ENCODE data around the gene VRK1.

VRK1 gene

DNA sequence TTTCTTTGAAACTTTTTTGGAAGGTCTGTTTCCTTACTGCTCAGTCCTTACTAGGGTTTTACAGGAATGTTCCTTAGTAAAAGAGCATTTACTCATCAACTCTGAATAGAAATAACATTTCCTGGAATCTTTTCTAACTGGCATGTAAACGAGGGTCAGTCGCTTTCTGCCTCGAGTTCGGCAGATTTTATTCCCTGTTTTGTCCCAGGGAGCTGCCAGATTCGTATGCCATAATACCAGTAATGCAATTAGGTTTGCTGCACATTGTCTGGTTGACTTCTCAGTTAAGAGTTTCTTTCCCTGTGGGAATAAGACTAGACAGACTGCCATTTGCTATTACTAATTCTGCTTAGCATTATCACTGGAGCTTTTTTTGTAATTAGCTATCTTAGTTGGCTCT, 91.9 kb downstream of the VRK1 start:
- DNase-seq: no peak

DNA sequence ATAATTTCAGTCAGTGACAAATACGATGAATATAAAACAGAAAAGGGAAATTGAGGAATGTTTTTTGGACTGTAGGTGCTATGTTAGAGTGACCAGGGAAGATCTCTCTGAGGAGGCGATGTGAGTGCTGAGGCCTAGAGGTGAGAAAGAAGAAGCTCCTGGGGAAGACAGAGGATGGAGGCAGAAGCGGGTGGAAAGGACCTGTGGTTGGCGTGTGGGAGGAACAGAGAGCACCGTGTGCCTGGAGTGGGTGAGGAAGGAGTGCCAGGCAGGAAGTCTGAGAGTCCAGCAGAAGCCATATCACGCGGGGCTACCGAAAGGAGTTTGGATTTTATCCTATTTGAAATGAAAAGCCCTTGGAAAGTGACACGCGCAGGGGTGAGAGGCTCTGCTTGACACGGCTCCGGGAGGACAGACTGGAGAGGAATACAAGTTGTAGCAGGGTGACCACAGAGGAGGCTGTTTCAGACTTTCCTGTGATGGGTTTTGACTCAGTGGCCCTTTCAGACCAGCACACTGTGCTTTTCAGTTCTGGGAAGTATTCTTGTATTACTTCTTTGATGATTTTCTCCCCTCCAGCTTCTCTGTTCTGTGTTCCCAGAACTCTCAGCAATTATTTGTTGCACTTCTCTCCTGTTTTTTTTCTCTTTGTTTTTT, 96.9 kb downstream of the VRK1 start:
- no peak for DNase-seq

DNA sequence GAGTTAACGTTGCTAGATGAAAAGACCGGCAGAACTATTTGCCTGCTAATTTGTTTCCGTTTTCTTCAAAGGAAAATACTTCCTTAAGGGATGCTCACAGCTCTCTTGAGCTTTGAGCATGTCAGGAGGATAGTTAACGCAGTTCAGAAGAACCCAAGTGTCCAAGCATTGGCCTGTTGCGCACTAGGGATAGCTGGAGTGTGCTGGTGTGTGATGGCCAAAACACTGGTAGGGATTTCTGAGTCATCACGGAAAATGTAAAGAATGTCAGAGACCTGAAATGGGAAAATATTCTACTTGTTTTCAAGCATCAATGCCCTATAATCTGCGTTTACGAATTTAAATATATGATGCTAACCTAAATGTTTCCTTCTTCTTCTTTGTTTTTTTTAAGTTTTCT, 97.8 kb downstream of the VRK1 start:
- no peak for DNase-seq

DNA sequence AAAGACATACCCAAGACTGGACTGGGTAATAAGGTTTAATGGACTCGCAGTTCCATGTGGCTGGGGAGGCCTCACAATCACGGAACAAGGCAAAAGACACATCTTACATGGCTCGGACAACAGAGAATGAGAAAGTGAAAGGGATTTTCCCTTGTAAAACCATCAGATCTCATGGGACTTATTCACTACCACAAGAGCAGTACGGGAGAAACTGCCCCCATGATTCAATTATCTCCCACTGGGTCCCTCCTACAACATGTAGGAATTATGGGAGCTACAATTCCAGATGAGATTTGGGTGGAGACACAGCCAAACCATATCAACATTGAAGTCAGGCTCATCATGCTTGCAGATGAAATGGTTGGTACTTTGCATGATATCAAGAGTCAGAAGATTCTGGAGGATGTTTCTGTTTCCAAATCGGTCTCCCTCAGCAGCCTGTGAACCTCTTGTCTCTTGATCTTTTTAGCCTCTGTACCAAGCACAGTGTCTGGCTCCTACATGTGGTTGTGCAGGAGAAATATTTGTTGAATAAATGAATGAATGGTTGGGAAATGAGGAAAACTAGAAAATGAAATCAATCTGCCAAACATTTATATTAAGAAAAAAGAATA, 98.6 kb downstream of the VRK1 start:
- no peak for DNase-seq

DNA sequence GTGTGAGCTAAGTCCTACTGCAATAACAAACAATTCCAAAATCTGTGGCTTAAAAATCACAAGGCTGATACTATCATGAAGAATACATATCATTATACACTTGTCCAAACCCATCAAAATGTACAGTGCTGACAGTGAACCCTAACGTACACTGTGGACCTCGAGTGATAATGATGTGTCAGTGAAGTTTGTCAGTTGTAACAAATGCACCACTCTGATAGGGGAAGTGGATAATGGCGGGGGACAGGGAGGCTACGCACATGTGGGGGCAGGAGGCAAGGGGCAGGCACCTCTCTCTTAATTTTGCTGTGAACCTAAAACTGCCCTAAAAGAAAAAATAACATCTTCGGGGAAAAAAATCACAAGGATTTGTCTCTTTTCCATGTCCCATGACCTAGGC, 100.0 kb downstream of the VRK1 start:
- no peak for DNase-seq

DNA sequence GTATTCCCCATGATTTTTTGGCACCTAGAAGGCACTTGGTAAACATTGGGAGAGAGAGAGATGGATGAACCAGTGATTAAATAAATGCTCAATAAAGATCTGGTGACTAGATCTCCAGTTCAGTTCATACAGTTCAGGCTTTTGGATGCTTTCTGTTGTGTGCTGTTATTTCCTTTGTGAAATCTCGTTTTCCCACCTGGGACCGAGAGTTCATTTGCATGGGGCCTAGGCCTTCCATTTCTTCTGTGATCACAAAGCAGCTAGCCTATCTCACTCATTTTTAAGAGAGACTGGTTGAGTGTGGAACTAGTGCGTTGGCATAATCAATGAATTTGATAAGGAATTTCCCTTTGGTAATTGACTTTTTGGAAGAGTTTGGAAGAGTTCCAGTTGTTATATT, 104.0 kb downstream of the VRK1 start:
- no peak for DNase-seq

DNA sequence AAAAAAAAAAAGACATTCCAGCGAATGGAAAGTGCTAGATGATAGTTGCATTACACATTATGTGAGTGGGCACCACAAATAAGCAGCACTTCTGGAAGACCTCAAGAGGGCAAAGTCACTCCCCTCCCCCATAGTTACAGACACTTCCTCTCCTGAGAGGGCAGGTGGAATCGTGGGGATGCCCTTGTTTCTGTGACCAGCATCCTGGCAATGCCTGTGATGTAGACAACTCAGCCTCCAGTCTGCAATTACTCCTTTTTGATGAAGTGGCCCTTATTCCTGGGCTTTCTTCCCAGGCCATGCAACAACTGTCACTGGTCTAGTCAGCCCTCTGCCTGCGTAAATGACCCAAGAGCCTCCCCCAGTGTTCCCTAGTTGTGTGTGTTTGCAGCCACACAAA, 104.8 kb downstream of the VRK1 start:
- DNase-seq: no peak

DNA sequence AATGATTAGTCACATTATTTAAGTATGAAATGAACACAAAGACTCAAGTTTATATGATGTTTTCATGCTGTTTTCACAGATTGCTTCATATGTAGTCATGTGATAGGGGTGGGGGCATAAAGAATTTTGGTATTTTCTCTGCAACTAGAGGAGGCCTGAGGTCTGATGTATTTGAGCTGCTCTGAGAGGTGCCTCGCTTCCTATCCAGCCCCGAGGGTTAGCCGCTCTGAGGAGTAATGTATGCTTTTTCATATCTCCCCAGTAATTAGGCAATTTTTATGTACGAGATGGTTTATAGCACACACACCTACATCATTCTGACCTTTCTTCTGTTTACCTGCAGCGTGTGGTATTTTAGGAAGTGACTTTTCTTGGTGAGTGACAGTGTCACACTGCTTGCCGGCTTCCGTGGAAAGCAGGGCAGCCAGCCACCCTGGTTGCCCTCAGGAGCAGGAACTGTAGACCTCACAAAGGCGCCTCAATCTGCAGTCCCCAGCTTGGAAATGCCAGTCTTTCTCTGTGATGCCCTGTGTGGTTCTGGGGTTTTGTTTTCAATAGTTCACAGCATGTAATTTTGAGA, 106.4 kb downstream of the VRK1 start:
- no peak for DNase-seq

DNA sequence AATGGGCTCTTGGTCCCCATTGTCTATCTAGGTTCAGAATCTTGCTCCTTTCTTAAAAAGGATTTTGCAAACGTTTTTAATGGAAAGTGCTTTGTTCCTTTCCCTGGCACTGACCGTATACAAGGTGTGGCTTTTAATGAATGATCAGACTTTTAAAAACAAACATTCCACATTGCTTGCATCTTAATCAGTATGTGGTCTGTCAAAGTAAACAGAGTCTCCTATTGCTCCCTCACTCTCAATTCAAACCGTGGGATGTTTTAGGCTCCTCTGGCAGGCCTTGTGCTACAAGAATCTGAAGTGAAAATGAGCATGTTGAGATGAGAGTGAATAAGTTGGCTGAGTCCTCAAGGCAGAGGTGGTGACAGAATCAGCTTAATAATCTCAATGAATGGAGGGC, 107.0 kb downstream of the VRK1 start:
- DNase-seq: no peak

DNA sequence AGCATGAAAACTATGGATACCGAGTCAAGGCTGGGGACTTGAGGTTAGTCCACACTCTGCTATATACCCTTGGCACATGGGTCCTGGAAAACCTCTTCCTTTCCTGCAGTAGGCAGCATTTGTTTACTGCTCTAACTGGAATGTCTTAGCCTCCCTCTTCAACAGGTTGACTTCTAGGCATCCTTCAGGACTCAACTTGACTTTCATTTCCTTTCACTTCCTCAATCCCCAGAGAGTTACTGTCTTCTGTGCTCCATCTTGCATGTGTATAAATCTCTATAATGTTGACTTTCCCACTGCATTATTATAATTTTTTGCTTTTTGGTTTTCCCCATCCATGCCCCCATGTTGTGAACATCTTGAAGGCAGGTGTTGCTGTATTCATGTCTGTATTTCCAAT, 107.9 kb downstream of the VRK1 start:
- DNase-seq: no peak

DNA sequence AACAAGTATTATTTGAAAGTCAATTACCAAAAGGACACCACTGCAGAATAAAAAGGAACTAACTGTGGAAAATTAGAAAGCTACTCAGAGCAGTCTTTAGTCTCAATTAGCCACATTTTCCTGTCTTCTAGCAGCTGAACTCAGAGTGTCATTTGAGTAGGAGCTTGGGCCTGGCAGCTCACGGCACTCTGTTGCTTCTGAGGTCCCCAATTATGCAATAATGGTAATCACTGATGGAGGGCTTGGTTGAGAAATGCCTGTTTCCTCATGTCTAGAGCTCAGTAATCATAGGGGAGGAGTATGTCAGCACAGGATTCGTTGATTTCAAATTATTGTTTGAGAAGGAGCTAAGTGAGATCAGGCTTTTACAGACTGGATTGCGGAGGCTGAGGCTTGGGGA, 108.6 kb downstream of the VRK1 start:
- DNase-seq: no peak

DNA sequence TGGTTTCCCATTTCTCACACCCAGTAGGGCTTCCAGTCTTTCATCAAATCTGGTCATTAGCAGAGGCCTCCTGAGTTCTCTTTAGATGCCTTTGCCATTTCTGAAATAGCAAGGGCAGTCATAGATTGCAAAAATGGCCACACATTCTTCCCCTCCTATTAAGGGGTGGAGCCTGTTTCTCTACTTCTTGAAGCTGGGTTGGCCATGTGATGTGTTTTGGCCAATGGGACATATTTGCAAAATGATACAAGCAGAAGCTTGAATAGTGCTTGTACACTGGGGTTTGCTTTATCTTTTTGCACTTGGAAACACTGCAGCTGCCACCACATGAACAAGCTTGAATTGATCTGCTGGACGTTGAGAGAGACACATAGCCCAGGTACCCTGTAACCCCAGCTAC, 109.3 kb downstream of the VRK1 start:
- DNase-seq: no peak

DNA sequence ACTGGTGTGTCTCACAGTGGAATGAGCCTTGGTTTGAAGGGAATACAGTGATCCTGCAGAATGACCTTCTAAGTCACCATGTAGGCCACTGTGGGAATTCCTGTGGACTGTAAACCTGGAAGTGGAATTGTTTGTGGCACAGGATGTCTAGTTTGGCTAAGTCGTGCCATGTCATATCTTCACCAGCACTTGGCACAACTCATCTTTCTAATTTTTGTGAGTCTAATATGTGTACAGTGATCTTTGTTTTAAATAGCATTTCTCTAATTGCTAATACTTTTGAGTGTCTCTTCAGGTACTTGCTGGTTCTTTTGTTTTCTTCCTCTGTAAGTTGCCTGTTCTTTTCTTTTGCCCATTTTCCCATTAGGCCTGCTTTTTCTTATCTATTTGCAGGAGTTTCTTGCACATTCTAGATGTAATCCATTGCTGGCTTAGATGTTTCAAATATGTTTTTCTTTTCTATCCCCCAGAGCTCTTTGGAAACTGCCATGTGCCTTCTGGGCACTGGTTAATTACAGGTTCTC, 112.7 kb downstream of the VRK1 start:
- no peak for DNase-seq

DNA sequence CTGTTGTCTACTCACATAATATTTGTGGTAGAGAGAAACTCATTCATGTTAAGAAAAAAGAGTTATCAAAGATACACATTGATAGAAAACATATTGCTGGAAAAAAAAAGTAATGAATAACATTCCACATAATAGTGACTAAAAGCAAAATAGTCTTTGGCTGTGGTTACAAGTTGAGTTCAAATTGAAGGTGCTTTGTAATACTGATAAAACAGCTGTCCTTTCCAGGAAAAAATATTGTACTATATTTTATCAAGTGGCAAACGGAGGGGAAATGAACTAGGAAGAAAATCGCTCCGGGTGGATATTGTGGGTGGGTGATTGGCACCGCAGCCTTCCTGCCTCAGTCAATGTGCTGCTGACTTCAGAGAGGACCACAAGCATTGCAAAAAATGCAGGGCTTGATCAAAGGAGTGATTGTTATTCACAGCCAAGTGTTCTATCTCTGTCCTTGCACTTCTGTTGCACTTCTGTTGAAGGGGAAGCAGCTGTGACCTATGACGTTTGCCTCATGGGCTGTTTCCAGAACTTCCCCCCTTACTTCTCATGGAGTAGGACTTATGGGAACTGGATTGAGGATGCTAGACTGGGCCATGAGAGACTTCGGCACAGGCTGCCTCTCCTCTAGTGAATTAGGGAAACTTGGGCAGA, 114.4 kb downstream of the VRK1 start:
- DNase-seq: no peak

DNA sequence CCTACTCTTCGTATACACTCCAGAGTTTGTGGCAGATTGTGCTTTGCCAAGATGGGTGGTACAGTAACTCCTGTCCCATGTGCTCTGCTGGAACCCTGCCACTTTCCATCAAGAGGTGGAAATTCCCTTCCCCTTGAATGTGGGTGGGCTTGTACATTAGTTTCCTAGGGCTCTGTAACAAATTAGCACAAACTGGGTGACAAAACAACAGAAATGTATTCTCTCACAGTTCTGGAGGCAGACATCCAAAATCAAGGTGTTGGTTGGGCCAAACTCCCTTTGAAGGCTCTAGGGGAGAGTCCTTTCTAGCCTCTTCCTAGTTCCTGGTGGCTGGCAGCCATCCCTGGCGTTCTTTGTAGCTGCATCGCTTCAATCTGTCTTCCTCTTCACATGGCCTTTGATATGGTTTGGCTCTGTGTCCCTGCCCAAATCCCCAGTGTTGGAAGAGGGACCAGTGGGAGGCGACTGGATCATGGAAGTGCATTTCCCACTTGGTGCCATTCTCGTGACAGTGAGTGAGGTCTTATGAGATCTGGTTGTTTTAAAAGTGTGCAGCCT, 117.5 kb downstream of the VRK1 start:
- DNase-seq: no peak

DNA sequence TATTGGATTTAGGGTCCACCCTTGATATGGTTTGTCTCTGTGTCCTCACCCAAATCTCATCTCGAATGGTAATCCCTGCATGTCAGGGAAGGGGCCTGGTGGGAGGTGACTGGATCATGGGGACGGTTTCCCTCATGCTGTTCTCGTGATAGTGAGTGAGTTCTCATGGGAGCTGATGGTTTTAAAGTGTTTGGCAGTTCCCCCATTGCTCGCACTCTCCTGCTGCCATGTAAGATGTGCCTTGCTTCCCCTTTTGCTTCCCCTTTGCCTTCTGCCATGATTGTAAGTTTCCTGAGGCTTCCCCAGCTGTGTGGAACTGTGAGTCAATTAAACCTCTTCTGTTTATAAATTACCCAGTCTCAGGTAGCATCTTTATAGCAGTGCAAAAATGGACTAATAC, 118.3 kb downstream of the VRK1 start:
- no peak for DNase-seq

DNA sequence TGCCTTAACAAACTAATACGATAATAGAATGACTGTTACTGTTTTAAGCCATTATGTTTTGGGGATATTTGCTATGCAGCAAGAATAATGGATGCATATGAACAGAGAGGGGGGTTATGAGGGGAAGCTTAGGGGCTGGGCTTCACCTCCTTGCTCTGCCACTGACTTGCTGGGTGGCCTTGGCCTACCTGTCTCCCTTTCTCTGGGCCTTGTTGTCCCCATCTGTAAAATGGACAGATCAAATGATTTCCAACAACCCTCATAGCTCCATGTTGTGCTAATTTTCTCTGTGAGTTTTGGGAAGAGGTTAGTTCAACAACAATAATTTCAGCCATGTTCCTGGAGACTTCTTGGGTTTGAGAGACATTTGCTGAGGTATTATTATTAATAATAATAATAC, 119.6 kb downstream of the VRK1 start:
- DNase-seq: no peak

DNA sequence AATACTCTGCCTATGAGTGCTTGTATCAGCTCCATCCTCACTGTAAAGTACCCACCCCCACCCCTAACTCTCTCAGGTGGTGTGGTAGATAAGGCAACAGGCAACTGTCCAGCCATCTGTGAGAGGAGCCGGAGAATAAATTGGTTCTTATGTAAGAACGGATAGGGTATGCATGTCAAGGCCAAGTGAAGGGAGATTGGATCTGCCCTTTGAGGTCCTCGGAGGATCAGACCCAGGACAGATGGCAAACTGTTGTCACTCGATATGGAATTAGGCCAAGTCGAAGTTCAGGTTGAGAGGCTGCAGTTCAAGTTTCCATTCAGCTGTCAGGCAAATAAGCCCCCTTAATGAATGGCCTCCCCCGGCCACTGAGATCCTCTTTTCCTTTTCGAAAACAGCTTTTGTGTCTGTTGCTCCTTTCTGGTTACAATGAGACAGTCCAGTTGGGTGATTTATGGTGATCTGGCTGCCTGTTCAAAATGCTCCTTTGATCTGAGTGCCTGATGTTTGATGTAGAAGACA, 120.3 kb downstream of the VRK1 start:
- DNase-seq: no peak

DNA sequence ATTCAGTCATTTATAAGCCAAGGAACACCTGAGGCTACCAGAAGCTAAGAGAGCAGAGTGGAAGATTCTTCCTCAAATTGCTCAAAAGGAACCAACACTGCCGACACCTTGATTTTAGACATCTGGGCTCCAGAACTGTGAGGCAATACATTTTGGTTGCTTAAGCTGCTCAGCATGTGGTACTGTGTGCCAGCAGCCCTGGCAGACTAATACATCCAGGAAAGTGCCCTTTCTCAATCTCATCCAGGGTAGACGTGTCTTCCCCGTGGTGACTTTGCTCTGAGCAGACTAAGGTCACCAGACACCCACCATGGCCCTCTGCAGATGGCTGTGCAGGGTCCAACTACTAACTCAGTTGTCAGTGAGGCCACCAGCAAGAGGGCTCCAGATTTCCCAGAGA, 122.8 kb downstream of the VRK1 start:
- no peak for DNase-seq

DNA sequence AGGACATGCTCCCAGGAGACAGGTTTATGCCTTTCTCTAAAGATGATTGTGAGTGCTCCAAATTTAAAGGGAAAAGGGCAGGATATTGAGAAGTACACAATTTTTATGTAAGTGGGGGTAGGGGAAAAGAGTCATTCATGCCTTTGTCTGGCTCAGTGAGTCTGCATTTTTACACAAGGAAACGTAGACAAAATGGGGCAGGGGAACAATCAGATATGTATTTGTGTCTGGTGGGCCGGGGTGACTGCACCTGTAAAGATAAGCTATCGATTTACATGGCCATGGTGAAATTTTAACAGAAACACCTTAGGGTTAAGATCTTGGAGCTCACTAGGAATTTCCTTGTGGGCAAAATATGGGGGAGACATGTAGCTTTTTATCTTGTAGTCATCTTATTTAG, 123.6 kb downstream of the VRK1 start:
- no peak for DNase-seq

DNA sequence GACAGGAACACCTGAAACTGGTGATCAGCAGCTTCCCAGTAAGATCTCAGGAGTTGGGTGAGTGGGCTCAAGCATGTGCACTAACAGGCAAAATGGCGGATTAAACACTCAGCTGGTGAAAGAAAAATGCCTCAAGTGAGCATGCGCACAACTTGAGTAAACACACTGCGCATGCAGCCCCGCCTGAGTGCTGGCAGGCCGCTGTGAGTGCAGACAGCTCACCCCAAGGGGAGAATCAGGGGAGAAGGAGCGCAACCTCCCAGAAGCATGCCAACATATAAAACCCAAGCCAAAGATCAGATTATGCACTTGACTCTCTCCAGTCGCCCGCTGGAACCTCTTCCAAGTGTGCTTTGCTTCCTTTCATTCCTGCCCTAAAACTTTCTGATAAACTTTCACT, 125.8 kb downstream of the VRK1 start:
- DNase-seq: no peak

DNA sequence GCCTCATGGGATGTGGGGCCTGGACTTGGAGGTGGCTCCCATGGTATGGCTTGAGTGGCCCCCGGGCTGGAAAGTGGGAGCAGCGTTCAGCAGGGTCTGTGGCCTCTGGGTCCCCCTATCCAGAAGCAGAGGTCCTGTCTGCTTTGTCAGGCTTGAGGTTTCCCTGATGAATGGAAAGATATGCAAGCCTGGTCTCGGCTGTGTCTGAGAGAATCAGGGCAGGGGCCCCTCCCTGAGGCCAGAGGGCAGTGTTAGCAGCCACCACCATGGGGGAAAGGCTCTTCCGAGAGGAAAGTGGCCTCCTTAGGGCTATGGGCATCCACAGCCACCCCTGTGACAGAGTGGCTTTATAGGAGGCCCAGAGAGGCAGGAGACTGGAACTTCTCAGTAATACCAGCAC, 128.2 kb downstream of the VRK1 start:
- no peak for DNase-seq

DNA sequence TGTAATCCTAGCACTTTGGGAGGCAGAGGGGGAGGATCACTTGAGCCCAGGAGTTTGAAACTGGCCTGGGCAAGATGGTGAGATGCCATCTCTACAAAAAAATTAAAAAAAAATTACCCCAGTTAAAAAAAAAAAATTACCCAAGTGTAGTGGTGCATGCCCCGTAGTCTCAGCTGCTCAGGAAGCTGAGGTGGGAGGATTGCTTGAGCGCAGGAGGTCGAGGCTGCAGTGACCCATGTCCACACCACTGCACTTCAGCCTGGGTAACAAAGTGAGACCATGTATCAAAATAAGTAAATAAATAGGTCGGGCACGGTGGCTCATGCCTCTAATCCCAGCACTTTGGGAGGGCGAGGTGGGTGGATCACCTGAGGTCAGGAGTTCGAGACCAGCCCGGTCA, 128.8 kb downstream of the VRK1 start:
- DNase-seq: no peak
